Measurements from ENCODE around the gene DGKH.
"Not testable (repeated sequence)": the region's sequence is repeated elsewhere in the genome, so short reads cannot be mapped to it uniquely, and the experiment has no call there.

The DGKH gene

DNA sequence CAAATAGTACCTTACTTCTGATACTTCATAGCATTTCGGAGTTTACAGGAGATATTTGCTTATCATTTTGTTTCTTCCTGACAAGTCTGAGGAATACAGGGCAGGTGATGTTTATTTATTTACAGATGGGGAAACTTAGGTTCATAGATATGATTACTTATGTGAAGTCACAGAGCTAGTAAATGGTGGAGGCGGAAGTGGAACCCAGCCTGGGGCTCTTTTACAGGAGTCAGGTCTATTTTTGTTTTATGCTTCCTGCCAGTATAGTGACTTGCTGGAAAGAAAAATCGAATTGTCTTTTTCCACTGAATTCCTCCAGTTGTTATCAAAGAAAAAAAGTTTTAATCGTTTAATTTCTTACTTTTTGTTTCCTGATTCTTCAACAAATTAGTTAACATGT is 66.5 kb downstream of the DGKH start:
- no peak for DNase-seq (ENCODE audit: low spot score)

DNA sequence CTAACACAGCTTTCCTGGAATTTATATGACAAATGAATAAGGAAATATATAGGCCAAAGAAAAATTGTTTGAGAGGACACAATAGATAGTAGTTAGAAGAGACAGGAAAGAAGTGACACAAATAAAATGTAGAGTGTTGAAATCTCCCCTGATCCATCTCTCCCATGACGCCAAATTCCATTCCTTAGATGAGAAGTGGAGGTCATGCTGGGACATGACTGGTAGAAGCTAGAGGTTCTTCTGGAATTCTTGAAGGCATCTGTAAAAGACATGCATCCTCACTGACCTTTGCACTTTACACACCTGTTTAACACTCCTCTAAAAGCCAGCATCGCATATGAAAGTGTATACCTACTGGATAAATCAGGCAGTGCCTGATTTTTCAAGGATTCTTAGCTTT is 67.8 kb downstream of the DGKH start:
- DNase-seq (ENCODE audit: low spot score): no peak

DNA sequence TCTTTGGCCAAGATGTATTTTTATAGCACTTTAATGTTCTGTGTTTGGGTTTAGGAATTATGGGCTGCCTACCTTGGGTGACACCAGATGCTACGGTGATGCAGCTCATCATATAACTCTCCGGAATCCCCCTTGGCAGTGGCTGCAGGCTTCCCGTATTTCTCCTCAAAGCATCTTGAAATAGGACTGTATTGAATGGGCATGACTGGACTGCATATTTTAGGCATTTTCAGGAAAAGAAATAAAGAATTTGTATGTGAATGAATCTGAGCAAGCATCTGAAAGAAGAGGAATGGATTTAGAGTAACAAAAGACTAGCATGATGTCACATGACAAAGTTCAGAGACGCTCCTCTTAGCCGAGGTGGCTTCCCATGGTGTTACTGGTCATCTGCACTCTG is 70.6 kb downstream of the DGKH start:
- DNase-seq (ENCODE audit: low spot score): no peak

DNA sequence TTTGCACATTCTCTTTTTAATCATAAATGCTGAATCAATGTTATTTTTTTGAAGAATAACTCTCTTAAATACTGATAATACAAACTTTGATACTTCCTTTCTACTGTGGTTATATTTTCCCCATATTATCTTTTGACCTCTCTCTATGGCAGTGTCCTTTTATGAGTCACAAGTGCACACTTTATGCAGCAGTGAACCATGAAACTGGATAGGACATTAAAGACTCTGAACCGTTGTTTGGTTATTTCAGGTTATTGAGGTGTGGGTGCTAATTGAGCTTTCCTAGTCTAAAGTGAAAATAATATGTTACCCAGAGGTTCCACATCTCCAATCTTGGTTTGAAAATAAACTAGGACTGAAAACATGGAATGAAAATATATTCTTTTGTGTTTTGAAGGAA is 71.4 kb downstream of the DGKH start:
- no peak for DNase-seq (ENCODE audit: low spot score)

DNA sequence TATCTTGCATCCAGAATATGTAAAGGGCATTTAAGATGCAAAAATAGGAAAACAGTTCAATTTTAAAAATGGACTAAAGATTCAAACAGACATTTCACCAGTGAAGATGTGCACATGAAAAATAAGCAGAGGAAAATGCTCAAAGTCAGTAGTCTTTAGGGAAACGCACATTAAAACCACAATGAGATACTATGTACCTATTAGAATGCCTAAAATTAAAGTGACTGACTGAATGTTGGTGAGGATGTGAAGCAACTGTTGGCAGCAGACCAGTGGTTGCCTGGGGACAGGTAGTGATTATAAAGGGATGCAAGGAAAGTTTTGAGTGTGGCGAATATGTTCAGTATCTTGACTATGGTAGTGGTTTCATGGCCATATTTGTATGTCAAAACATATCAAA is 75.2 kb downstream of the DGKH start:
- no peak for DNase-seq (ENCODE audit: low spot score)

DNA sequence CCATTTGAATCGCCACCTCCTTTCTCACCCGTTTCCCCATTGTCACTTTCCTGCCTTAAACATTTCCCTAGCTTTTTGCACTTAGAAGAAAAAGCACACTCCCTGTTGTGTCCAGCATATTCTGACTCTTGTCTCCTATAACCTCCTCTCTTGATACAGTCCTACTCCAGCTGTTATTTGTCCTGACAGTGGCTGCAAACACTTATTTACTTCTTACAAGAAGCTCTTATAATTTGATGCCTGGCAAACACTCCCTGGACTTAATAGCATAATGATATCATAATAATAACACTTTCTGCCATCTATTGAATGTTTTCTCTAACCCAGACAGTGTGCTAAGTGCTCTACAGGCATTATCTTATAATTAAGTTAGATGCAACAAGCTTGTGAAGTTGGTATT is 76.6 kb downstream of the DGKH start:
- no peak for DNase-seq (ENCODE audit: low spot score)

DNA sequence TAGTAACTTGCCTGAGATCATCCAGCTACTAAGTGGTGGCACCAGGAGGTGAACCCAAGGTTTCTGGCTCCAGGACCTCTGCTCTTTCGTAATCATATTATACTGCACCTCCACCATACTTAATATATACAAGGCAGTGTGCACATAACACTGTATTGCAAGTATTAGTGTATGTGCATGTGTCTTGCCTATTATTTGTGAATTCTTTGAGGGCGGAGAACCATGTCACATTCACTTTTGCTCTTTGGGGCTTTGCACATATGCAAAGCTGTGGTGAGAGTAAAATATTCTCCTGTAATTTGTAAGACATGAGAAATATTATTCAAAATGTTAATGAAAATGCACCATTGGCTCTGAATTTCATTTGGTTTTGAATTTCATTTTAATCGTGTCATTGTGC is 78.6 kb downstream of the DGKH start:
- DNase-seq (ENCODE audit: low spot score): no peak

DNA sequence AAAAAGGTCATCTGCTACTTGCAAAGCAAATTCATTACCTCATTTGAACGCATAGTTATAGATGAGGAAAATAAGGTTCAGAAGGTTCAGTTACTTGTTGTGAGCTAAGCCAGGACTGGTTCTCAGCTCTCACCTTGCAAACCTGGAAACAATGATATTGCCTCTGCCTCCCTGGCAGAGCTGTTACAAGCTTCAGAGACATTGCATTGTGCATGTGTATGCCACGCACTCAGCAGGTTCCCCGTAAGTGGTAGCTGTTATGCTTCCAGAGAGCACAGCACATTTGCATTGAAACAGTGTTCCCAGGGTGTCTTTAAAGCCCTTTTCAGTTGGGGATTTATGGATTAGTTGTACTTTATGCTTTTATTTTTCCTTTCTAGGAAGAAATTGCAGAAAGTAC is 80.6 kb downstream of the DGKH start:
- DNase-seq (ENCODE audit: low spot score): no peak

DNA sequence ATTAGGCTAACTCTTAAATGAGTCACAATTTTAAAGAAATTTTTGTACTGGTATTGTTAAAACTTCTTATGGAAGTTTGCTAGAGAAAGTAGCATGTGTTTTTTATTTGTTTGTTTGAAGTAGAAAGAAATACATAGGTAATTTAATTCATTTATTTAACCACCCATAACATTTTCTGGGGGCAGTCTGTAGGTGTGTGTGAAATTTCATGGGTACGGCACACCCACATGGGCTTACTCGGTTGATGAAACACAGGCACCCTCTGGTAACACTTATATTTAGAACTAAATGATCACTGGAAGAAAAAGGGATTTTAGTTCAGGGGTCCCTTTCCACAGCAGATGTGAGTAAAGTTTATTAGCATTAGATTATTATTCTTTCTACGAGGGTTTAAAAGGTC is 88.1 kb downstream of the DGKH start:
- no peak for DNase-seq (ENCODE audit: low spot score)

DNA sequence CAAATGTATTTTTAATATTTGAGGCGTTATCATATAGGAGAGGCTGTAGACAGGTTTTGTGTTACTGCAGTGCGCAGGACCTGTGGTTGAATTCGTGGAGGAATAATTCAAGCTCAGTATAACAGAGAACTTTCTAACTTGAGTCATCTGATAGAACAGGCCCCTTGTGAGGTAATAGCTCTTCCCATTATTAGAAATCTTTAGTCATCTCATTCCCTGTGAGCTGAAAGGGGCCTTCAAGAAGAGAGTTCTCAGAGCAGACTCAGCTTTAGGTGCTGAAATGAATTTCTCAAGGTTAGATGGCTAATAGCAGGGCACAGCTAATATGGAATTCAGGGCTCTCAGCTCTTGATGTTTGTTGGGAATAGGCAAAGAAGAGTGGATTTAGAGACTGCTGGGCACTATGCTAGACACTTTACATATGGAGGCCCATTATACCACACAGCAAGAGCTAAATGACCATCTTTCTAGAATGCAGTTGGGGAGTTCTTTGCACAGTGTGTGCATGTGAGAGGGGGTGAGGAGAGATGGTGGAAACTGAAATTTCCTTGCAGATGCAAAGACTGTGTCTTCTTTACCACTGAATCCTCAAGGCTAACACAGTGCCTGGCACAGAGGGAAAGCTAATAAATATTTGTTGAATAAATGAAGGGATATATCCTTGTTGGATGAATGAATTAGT is 89.5 kb downstream of the DGKH start:
- DNase-seq (ENCODE audit: low spot score): no peak

DNA sequence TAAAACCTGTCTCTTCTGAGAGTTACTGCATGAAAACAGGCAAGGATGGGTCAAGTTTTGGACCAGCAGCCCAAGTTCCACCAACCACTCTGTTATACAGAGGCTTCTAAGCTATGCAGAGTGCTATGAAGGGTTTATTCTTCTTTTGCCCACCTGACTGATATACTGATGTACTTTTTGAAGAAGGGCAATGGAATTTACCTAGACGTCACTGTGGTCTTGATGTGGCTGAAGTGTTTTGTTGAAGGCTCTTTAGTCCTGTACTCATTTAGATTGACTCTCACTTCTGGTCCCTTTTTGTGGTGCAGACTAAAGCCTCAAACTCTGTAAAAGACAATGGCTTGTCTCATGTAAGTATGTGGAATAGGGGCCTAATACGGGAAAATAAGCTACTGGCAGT is 92.0 kb downstream of the DGKH start:
- DNase-seq (ENCODE audit: low spot score): no peak

DNA sequence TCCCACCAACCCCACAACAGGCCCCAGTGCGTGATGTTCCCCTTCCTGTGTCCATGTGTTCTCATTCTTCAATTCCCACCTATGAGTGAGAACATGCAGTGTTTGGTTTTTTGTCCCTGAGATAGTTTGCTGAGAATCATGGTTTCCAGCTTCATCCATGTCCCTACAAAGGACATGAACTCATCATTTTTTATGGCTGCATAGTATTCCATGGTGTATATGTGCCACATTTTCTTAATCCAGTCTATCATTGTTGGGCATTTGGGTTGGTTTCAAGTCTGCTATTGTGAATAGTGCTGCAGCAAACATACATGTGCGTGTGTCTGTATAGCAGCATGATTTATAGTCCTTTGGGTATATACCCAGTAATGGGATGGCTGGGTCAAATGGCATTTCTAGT is 92.6 kb downstream of the DGKH start:
- not testable (repeated sequence) for DNase-seq (ENCODE audit: low spot score)

DNA sequence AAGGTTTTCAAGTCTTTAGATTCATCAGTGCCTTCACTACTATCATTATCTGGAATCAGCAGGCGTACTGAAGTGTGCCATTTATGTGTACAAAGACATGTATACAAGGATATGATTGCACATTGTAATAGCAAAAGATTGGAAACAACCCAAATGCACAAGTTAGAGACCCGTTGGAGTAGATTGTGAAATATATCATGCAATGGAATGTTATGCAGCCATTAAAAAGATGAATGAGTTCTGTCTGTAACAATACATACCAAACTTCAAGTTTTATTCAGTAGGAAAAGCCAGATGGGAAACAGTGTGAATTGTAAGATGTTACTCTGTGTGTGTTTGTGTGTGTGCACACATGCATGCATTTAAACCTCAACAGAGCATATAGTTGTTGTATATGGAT is 97.9 kb downstream of the DGKH start:
- DNase-seq (ENCODE audit: low spot score): no peak

DNA sequence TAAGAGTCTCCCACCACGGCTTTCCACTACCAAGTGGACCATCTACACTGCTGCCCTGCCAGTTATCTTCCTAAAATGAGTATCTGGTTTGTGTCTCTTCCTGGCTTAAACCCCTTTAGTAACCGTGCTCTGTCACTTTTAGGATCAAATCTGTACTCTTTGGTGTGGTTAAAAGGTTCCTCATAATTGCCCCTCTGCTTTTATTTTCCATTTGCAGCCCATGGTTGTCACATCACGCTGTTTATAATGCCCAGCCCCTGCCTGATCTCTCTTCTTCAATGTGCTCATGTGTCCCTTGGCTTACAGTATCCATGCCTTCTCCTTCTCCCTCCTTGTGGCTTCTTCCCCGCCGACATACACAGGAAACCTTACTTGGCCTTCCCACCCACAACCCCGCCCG is 100.1 kb downstream of the DGKH start:
- no peak for DNase-seq (ENCODE audit: low spot score)

DNA sequence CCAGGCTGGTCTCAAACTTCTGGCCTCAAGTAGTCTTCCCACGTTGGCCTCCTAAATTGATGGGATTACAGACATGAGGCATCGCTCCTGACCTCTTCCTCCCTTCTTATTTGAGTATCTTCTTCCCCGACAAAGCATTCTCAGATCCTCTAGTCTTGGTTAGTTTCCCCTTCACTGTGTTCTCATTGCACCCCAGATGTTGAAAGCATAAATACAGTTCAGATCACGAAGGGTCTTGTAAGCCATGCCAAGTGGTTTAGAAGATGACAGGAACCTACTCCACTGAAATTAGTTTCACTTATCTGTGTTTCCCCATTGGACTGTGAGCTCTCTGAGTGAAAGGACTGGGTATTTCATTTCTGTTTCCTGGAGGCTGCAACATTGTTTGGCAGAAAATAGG is 100.7 kb downstream of the DGKH start:
- no peak for DNase-seq (ENCODE audit: low spot score)

DNA sequence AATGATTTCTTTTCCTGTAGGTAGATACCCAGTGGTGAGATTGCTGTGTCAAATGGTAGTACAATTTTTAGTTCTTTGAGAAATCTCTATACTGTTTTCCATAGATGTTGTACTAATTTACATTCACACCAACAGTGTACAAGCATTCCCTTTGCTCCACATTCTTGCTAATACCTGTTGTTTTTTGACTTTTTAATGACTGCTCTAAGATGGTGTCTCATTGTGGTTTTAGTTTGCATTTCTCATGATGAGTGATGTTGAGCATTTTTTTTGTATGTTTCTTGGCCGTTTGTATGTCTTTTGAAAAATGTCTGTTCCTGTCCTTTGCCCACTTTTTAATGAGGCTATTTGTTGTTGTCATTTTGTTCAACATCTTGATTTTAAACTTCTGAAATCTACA is 103.3 kb downstream of the DGKH start:
- no peak for DNase-seq (ENCODE audit: low spot score)

DNA sequence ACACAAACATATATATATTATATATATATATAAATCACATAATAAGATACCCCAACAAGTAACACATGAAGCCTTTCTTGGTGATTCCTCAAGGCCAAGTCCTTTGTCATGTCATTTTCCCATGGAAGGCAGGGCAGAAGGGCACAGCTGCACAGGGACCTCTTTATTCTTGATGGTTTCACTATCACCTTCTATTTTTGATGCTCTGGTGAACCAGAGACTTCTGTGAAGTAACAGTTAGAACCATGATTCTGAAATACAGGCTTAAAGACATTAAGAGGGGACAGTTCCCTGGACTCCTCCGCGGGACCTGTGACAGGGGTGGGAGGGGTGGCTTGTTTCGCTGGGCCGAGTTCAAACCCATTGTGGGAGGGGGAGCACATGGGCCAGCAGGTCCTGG is 104.0 kb downstream of the DGKH start:
- no peak for DNase-seq (ENCODE audit: low spot score)

DNA sequence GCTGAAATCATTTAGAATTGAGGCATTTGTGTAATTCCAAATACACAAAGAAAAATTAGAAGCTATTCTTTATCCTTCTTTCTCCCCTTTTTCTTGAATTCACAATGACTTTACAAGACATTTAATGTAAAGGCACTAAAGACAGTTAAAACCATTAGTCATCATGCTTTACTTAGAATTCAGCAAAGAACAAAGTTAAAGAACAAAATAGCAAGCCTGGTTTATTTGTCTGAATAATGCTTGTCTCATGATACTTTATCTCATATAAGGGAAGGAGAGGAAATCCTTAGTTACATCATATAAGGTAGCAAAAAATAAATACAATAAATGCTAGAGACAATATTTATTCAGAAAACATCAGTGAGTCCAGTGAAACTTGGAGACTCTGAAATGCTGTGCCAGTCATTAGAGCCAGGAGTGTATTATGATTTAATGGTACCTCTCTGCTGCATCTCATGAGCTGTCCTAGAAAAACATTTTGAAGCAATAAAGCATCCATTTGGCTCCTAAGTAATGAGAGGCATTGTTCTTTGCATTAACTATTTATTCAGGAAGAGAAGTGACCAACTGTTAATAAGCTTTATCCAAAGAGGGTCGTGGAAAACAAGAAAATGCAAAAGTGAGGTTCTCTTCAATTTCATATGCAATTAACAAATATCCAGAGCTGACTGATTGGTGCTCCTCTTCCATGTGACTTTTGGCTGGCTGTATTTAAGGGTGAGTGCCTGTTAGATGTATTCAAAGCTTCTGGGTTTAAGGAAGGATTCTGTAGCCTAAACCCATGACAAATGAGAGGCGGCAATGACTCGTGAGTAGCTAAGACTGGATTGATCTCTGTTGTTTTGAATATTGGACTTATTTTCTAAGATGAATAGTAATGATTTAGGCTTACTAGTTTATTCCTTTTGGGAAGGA is 105.0 kb downstream of the DGKH start:
- no peak for DNase-seq (ENCODE audit: low spot score)

DNA sequence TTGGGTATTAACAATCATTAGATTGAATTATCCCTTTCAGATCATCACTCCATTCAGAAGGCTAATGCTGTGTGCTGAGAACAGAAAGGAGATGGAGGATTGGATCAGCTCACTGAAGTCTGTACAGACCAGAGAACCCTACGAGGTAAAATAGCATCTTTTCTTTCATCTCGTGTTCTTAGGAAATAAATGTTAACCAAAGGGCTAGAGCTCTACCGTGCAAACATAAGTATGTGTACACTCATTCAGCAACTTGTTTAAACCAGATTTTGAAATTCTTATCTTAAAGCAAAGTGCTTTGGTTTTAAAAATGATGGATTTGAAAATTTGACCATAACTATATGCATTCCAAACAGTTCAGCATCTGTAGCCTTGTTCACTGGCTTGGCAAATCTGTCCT is 106.8 kb downstream of the DGKH start:
- no peak for DNase-seq (ENCODE audit: low spot score)

DNA sequence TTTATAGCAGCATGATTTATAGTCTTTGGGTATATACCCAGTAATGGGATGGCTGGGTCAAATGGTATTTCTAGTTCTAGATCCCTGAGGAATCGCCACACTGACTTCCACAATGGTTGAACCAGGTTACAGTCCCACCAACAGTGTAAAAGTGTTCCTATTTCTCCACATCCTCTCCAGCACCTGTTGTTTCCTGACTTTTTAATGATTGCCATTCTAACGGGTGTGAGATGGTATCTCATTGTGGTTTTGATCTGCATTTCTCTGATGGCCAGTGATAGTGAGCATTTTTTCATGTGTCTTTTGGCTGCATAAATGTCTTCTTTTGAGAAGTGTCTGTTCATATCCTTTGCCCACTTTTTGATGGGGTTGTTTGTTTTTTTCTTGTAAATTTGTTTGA is 114.9 kb downstream of the DGKH start:
- not testable (repeated sequence) for DNase-seq (ENCODE audit: low spot score)

DNA sequence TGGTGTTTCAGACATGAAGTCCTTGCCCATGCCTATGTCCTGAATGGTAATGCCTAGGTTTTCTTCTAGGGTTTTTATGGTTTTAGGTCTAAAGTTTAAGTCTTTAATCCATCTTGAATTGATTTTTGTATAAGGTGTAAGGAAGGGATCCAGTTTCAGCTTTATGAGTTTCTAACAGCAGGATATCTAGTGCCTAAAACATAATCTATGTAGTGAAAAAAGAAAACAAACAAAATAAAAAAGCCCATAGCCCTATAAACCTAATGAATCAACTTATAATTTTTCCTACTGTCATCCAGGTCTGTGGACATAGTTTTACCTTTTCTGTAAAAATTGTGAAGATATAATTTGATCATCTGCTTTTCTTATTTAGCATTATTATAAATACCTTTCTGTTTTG is 115.5 kb downstream of the DGKH start:
- DNase-seq (ENCODE audit: low spot score): not testable (repeated sequence)

DNA sequence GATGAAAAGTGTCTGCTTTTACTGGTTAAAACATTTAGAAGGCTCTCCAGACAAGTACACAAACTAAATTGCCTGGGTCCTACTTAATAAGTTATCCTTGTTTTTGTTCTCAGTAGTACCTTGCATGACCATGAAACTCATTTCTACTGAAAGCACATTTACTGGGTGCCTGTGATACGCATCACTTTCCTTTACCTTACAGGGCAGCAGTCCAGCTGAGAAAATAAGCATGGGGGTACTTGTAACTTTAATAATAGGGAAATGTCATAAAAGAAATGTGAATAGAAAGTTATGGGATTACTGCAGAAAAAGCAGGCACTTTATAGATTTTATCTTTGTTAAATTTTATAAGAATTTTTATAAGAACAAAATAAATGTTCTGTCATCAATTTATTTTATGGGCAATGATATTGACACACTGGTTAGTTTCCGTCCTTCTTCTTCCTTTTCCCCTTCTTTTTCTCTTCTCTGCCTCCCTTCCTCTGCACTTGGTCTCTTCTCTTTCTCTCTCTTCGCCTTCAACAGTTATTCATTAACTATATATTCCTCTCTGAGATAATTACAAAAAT is 116.2 kb downstream of the DGKH start:
- no peak for DNase-seq (ENCODE audit: low spot score)

DNA sequence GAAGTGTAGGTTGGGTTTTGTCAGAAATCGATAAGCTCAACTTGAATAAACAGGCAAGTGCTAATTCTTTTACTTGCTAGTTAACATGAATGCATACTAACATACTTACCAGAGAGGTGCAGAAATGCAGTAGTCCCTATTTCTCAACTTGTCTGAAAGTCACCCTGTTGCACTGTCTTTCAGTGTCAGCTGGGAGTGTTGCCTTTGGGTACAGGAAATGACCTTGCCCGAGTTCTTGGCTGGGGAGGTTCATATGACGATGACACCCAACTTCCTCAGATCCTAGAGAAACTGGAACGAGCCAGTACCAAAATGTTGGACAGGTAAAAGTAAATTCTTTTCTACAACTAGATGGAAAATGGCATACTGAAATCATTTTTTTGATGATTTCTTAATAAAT is 120.0 kb downstream of the DGKH start:
- no peak for DNase-seq (ENCODE audit: low spot score)
